Neural crest cell (in vitro differentiated cells): ENCODE results near the gene MEGF8. TPM values are rescaled to one million over a fixed set of nuclear protein-coding genes. Genes with fewer than 3 reads are reported as not detected.

Experiments
- DNase-seq: peaks from one replicate; pipeline ENCODE4 v3.0.0; 2021; ENCODE audit warnings: low read depth, mixed read lengths, low spot score
- H3K27ac Mint-ChIP-seq: one replicate; pipeline ENCODE4 v1.8.0; 2021; ENCODE audit warnings: mild to moderate bottlenecking, mixed read lengths; ENCODE audit not compliant: unreplicated experiment
- H3K27me3 Mint-ChIP-seq: 2 replicates; pipeline ENCODE4 v1.8.0; 2021; ENCODE audit warnings: low read depth, mild to moderate bottlenecking, mixed read lengths
- H3K36me3 Mint-ChIP-seq: 2 replicates; pipeline ENCODE4 v1.8.0; 2021; ENCODE audit warnings: low read depth, mild to moderate bottlenecking, mixed read lengths
- H3K4me1 Mint-ChIP-seq: 2 replicates; pipeline ENCODE4 v1.8.0; 2021; ENCODE audit warnings: mixed read lengths
- H3K4me3 Mint-ChIP-seq: one replicate; pipeline ENCODE4 v1.8.0; 2021; ENCODE audit warnings: mild to moderate bottlenecking, mixed read lengths
- H3K9me3 Mint-ChIP-seq: 2 replicates; pipeline ENCODE4 v1.8.0; 2021; ENCODE audit warnings: mixed read lengths
- total RNA-seq: library from RNA; stranded (reverse); gene quantifications from 2 replicates; pipeline ENCODE4 v1.2.1, GENCODE V29; 2021
- TF ChIP-seq, protein P1 (sequence below): fragments of 200-600 bp; sonication (generic); conservative IDR thresholded peaks from 2 replicates; pipeline ENCODE4 v1.5.0; 2021; ENCODE audit warnings: antibody characterized with exemption, mild to moderate bottlenecking

MEGF8 gene
- total RNA-seq, 1 donor from 2014 or later: 39.2 TPM

GRCh38 chr19:42352301-42353259, 27.1 kb downstream of the MEGF8 start:
- peak; percentile 65 for DNase-seq
- Mint-ChIP-seq H3K36me3 (peaks cover 9% of the 10 kb centered on the region), H3K27ac (no peak overlapping the region), H3K9me3 (no peaks in the 10 kb centered on the region), H3K4me1 (peaks cover 20% of the 10 kb centered on the region), H3K27me3 (no peaks in the 10 kb centered on the region), H3K4me3 (peak overlapping the region; percentile 70)
- TF ChIP-seq, protein P1, sequence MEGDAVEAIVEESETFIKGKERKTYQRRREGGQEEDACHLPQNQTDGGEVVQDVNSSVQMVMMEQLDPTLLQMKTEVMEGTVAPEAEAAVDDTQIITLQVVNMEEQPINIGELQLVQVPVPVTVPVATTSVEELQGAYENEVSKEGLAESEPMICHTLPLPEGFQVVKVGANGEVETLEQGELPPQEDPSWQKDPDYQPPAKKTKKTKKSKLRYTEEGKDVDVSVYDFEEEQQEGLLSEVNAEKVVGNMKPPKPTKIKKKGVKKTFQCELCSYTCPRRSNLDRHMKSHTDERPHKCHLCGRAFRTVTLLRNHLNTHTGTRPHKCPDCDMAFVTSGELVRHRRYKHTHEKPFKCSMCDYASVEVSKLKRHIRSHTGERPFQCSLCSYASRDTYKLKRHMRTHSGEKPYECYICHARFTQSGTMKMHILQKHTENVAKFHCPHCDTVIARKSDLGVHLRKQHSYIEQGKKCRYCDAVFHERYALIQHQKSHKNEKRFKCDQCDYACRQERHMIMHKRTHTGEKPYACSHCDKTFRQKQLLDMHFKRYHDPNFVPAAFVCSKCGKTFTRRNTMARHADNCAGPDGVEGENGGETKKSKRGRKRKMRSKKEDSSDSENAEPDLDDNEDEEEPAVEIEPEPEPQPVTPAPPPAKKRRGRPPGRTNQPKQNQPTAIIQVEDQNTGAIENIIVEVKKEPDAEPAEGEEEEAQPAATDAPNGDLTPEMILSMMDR: no peak

DNA sequence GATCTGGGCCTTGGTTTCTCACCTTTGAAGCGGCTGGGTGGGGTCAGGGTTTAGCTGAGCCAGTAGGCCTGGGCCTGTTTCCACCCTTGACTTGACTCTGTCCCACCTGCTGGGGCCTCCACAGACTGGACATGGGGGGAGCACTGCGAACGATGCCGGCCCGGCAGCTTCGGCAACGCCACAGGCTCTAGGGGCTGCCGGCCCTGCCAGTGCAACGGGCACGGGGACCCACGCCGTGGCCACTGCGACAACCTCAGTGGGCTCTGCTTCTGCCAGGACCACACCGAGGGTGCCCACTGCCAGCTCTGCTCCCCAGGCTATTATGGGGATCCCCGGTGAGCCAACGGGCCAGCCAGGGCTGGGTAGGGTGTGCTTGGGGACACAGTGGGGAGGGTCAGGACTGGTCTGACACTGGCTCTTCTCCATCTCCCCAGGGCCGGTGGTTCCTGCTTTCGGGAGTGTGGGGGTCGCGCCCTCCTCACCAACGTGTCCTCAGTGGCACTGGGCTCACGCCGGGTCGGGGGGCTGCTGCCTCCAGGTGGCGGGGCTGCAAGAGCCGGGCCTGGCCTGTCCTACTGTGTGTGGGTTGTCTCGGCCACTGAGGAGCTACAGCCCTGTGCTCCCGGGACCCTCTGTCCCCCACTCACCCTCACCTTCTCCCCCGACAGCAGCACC, 28.0 kb downstream of the MEGF8 start:
- DNase-seq: no peak
- Mint-ChIP-seq H3K4me1 (peaks cover 20% of the 10 kb centered on the region), H3K9me3 (no peaks in the 10 kb centered on the region), H3K27me3 (no peaks in the 10 kb centered on the region), H3K36me3 (peaks cover 11% of the 10 kb centered on the region), H3K4me3 (no peak overlapping the region), H3K27ac (no peak overlapping the region)
- TF ChIP-seq, protein P1: no peak

- H3K4me3 Mint-ChIP-seq: no peak overlapping the region
- no peaks in the 10 kb centered on the region for H3K9me3 Mint-ChIP-seq
- no peaks in the 10 kb centered on the region for H3K27me3 Mint-ChIP-seq
- DNase-seq: no peak
- H3K4me1 Mint-ChIP-seq: peaks cover 16% of the 10 kb centered on the region
- peaks cover 9% of the 10 kb centered on the region for H3K36me3 Mint-ChIP-seq
- H3K27ac Mint-ChIP-seq: no peak overlapping the region
- TF ChIP-seq, protein P1: no peak
Measured at GRCh38 chr19:42355896-42356295, 30.5 kb downstream of the MEGF8 start.

- no peak overlapping the region for H3K27ac Mint-ChIP-seq
- no peak overlapping the region for H3K4me3 Mint-ChIP-seq
- no peak for DNase-seq
- TF ChIP-seq, protein P1: no peak
- H3K9me3 Mint-ChIP-seq: no peaks in the 10 kb centered on the region
- H3K27me3 Mint-ChIP-seq: no peaks in the 10 kb centered on the region
- peaks cover 14% of the 10 kb centered on the region for H3K4me1 Mint-ChIP-seq
- peaks cover 9% of the 10 kb centered on the region for H3K36me3 Mint-ChIP-seq
Measured at GRCh38 chr19:42356686-42357085, 31.3 kb downstream of the MEGF8 start.

GRCh38 chr19:42357290-42357689, 31.9 kb downstream of the MEGF8 start:
- Mint-ChIP-seq H3K27me3 (no peaks in the 10 kb centered on the region), H3K4me3 (no peak overlapping the region), H3K36me3 (peaks cover 6% of the 10 kb centered on the region), H3K4me1 (peaks cover 9% of the 10 kb centered on the region), H3K9me3 (no peaks in the 10 kb centered on the region), H3K27ac (no peak overlapping the region)
- no peak for DNase-seq
- TF ChIP-seq, protein P1: no peak
